HepG2 (cell line): ENCODE results near the gene MACROD2. TPM values are rescaled to one million over a fixed set of nuclear protein-coding genes. Genes with fewer than 3 reads are reported as not detected.

Experiments used
- CREM ChIP-seq, 2 experiments: sonication (generic) in 1 of 2; formaldehyde crosslinking in 1 of 2; IDR thresholded peaks; 2 replicates each; pipeline versions ENCODE4 v1.4.0 to v1.6.1; 2016 to 2020; ENCODE audit warnings: antibody characterized with exemption in 1 of 2, mild to moderate bottlenecking in 1 of 2, missing genetic modification reagents in 1 of 2
- CSRNP2 ChIP-seq: sonication (generic); formaldehyde crosslinking; conservative IDR thresholded peaks from 2 replicates; pipeline ENCODE4 v1.8.0; 2022; ENCODE audit warnings: low read depth, missing genetic modification reagents
- ETV5 ChIP-seq: IDR thresholded peaks from 2 replicates; pipeline ENCODE4 v1.6.1; 2018; ENCODE audit warnings: missing biosample characterization, missing genetic modification reagents, inconsistent platforms, borderline replicate concordance
- JARID2 ChIP-seq: sonication (generic); formaldehyde crosslinking; IDR thresholded peaks from 2 replicates; pipeline ENCODE4 v1.8.1; 2023; ENCODE audit warnings: missing genetic modification reagents, inconsistent platforms; ENCODE audit not compliant: insufficient replicate concordance
- KLF15 ChIP-seq: sonication (generic); formaldehyde crosslinking; IDR thresholded peaks from 2 replicates; pipeline ENCODE4 v1.8.1; 2023; ENCODE audit warnings: borderline replicate concordance, mild to moderate bottlenecking, inconsistent platforms, missing genetic modification reagents, mixed read lengths
- MBD4 ChIP-seq: IDR thresholded peaks from 2 replicates; pipeline ENCODE4 v1.6.1; 2012; ENCODE audit warnings: low read length, inconsistent platforms, borderline replicate concordance
- NCOR1 ChIP-seq: fragments of 200-600 bp; sonication (generic); IDR thresholded peaks from 2 replicates; pipeline ENCODE4 v1.7.0; 2017; ENCODE audit warnings: antibody characterized with exemption, low read length, borderline replicate concordance
- SRF ChIP-seq: IDR thresholded peaks from 2 replicates; pipeline ENCODE4 v1.6.1; 2011; ENCODE audit warnings: mild to moderate bottlenecking, low read depth, low read length, moderate library complexity
- TCF7 ChIP-seq: sonication (generic); IDR thresholded peaks from 2 replicates; pipeline ENCODE4 v1.6.1; 2016; ENCODE audit warnings: antibody characterized with exemption, low read depth
- TEAD2 ChIP-seq: sonication (generic); formaldehyde crosslinking; IDR thresholded peaks from 2 replicates; pipeline ENCODE4 v1.9.0; 2021; ENCODE audit warnings: missing genetic modification reagents
- TEF ChIP-seq: sonication (generic); formaldehyde crosslinking; IDR thresholded peaks from 2 replicates; pipeline ENCODE4 v1.5.0; 2020; ENCODE audit warnings: missing genetic modification reagents
- TFE3 ChIP-seq: IDR thresholded peaks from 2 replicates; pipeline ENCODE4 v1.6.1; 2016
- ZNF124 ChIP-seq: sonication (generic); formaldehyde crosslinking; IDR thresholded peaks from 2 replicates; pipeline ENCODE4 v1.4.0; 2020; ENCODE audit warnings: missing genetic modification reagents
- ZNF205 ChIP-seq: IDR thresholded peaks from 2 replicates; pipeline ENCODE4 v1.6.1; 2018; ENCODE audit warnings: missing biosample characterization, missing genetic modification reagents
- ZNF280D ChIP-seq: sonication (generic); formaldehyde crosslinking; IDR thresholded peaks from 2 replicates; pipeline ENCODE4 v1.5.1; 2020; ENCODE audit warnings: mild to moderate bottlenecking, missing genetic modification reagents
- ZNF552 ChIP-seq: sonication (generic); formaldehyde crosslinking; IDR thresholded peaks from 2 replicates; pipeline ENCODE4 v1.9.0; 2022; ENCODE audit warnings: missing genetic modification reagents, mild to moderate bottlenecking, borderline replicate concordance
- ZNF562 ChIP-seq: sonication (generic); formaldehyde crosslinking; IDR thresholded peaks from 2 replicates; pipeline ENCODE4 v1.8.0; 2022; ENCODE audit warnings: missing genetic modification reagents, borderline replicate concordance
- ZNF597 ChIP-seq: sonication (generic); formaldehyde crosslinking; IDR thresholded peaks from 2 replicates; pipeline ENCODE4 v1.5.0; 2020; ENCODE audit warnings: missing genetic modification reagents
- polyA plus RNA-seq, 8 experiments: library from polyadenylated mRNA; depleted of rRNA in 3 of 8; stranded (reverse) in 7 of 8; unstranded in 1 of 8; fragments of >200 nt; fragmentation: Illumina TruSeq in 4 of 8; extraction: Trizol in 4 of 8; gene quantifications; 2 replicates each; pipeline versions ENCODE4 v1.2.1 to v1.2.3, GENCODE V29; 2011 to 2016; ENCODE audit warnings: low read depth in 4 of 8, missing spikeins in 1 of 8, mixed read lengths in 1 of 8; ENCODE audit not compliant: insufficient read depth in 1 of 8
- total RNA-seq, 5 experiments: library from RNA; depleted of rRNA; stranded (reverse); fragments of >200 nt; fragmentation: Illumina TruSeq; extraction: Trizol; gene quantifications; 2 replicates each; pipeline ENCODE4 v1.2.3, GENCODE V29; 2016; ENCODE audit warnings: low read depth in 1 of 5

MACROD2 gene
- total and polyA plus RNA-seq, 2 of the 13 experiments (the other 11 are each of a cell fraction or from before 2014, with no cell fraction given), result 0.13 to 0.51 TPM

GRCh38 chr20:15060265-15061060 is 1065.1 kb downstream of the MACROD2 start (continued):
- TF ChIP-seq NCOR1 (peak; percentile 100), TEF (CRISPR knock-in tag) (peak; percentile 98), CREM (IDR thresholded peaks at IDR 0.05) (peak; percentile 92), CREM (CRISPR knock-in tag; IDR thresholded peaks at IDR 0.05) (no peak), MBD4 (0 out of 2 replicates have a peak, but pooled peaks have one; percentile 55), ZNF552 (CRISPR knock-in tag) (peak; percentile 33; the same call in 1 of the 2 replicates), JARID2 (CRISPR knock-in tag) (peak; percentile 47), TCF7 (peak; percentile 99), ZNF280D (CRISPR knock-in tag) (peak; percentile 98), SRF (no peak), ZNF124 (peak; percentile 97), TEAD2 (CRISPR knock-in tag) (no peak), ZNF562 (CRISPR knock-in tag) (peak; percentile 66; the same call in 1 of the 2 replicates), TFE3 (peak; percentile 92), CSRNP2 (CRISPR knock-in tag) (0 out of 2 replicates have a peak, but pooled peaks have one; percentile 55), ETV5 (CRISPR knock-in tag) (peak; percentile 84; the same call in 1 of the 2 replicates), KLF15 (no peak; the same call in 1 of the 2 replicates), ZNF205 (peak; percentile 88), ZNF597 (CRISPR knock-in tag) (no peak)
